ENCODE results near the gene ZDBF2.
A peak's percentile ranks its signal among the peaks of the same experiment; 100 is the strongest.
"Not testable (repeated sequence)": the region's sequence is repeated elsewhere in the genome, so short reads cannot be mapped to it uniquely, and the experiment has no call there.

ZDBF2 gene

DNA sequence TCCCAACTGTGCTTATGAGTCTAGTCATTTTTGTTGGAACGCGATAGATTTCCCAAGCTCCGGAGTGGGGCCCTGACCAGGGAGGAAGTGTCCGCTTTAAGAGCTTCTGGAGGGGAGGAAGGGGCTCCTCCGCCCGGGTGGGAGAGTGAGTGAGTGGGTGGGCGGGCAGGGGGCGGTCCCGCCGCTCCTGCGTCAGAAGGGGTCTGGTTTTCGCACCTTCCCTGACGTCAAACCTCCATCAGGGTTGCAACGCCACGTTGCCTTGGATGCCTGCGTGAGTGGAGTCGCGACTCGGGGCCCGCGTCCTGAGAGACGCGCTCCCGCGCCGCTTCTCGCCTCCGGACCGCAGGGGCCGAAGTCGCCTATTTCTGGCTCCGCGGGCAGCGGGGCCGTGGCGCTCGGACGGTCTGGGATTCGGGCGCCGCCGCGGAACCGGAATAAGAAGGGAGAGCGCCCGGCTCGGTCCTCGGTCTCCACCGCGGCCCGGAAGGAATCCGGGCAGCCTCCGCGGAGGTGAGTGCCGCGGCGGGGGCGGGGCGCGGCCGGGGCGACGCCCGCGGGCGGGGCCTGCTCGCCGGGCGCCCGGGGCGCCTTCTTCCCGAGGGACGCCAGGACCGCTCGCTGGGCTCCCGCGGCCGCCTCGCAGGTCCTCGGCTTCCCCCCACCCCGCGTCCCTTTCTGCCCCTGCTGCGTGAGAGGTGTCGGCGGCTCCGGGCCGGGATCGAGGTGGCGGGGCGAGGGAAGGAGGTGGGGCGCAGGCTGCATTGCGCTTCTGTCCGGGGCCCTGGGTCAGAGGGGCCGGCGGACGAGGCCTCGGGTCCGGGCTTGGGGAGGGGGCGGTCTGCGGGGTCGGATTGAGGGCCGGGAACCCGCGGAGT, at the start of gene ZDBF2:
TSS of gene ZDBF2 (plus strand) at position 230 of the 878 bp plus-strand sequence. CDS start 7,187 bp downstream, outside the sequence.
- peak; percentile 28 to 42 for DNase-seq (ENCODE audit: low read depth in 2 of 2)

DNA sequence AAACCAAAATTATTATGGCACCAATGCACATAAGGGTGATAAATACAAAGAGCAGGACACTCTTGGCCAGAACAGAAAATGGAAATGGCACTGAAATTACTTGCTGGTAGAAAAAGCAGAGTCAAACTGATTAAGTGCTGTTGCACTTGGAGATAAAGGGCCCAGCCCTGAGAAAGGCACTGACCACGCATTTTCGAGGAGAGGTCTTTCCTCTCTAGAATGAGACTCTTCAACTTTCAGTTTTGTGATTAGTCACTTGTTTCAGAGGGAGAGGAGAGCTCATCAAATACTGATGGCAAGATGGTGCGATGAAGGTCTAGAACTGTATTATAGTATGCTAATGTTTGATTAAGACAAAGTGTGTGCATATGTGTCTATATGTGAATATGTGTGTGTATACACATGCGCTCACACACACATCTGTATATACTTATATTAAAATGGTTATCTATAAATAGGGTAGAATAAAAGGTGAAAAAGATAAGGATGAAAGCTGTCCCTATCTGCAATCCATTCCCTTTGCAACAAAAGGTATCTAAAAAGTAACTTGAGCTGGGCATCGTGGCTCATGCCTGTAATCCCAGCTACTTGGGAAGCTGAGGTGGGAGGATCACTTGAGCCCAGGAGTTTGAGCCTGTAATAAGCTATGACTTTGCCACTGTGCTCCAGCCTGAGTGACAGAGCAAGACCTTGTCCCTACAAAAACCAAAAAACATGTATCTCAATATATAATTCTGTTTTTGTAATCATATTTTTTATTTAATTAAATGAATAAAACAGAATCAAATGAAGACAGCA, 48.8 kb upstream of the ZDBF2 start:
- DNase-seq (ENCODE audit: low read depth in 2 of 2): no peak

DNA sequence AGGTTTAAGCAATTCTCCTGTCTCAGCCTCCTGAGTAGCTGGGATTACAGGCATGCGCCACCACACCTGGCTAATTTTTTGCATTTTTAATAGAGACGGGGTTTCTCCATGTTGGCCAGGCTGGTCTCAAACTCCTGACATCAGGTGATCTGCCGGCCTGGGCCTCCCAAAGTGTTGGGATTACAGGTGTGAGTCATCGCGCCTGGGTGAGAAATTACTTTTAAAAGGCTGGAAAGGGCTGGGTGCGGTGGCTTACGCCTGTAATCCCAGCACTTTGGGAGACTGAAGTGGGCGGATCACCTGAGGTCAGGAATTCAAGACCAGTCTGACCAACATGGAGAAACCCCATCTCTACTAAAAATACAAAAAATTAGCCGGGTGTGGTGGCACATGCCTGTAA, 45.8 kb upstream of the ZDBF2 start:
- DNase-seq (ENCODE audit: low read depth in 2 of 2): not testable (repeated sequence)

DNA sequence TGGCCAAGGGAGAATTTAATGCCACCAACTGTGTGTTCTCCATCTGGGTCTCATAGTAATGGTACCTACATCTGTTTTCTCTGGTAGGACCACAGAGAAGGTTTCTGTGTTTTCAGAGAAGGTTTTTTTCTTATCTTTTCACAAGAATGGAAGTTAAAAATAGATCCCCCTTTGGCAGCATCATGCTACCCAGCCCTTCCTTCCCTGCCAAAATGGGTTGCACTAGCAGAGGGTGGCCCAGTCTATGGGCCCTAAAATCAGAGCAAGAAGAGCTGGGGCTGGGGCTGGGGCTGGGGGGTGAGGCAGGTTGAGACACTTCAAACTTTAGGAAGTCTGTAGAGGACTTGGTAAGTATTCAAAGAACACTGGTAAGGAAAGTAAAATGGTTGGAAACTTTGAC, 44.8 kb upstream of the ZDBF2 start:
- no peak for DNase-seq (ENCODE audit: low read depth in 2 of 2)

DNA sequence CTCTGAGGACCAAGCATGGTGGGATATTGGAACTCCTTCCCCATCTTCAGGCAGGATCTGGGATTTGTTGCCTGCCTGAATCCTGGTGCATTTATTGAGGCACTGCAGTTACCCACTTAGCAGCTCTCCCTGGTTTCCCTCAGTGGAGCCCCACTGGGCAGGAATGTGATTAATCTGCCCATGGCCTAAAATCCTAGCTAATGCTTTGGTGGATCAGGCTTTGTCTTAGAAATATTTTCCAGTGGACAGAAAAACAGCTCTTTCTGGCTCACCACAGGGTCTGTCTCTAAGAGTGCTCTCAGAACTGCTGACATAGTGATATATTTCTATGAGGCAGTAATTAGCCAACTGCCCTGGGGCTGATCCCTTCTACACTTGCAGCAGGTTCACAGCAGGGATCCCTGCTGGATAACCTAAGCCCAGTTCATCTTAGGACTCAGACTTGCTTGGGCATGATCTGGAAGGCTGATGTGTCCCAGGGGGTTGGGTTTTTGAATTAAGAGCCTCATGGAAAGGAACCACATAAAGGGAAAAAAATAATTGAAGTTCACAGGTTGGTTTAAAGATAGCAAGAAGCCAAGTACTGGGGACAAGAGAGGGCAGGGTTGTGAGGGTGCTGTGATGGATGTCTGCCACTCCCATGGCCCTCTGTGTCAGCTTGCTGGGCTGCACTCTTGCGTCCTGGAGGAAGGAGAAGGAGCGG, 44.3 kb upstream of the ZDBF2 start:
- no peak for DNase-seq (ENCODE audit: low read depth in 2 of 2)

DNA sequence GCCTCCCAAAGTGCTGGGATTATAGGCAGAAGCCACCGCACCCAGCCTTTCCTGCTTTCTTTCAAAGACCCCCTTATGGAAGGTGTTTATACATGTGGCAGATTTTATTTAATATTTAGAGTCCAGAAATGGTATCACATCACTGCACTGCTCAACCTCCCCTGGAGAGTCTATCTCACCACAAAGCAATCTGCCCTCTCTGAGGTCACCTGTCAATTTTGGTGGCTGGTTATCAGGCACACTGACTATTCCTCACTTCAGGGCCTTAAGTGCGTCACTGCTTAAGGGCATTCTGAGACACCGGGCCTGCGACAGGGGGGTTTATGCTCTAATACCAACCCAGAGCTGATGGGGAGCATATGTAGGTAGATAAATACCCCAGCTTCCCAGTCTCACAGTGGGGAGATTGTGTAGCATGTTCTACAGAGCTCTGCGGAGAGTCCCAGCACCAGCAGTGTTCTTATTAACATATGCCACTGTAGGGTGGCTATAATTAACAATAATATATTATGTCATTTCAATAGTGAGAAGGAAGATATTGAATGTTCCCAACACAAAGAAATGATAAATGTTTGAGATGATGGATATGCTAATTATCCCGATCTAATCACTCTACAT, 42.7 kb upstream of the ZDBF2 start:
- no peak for DNase-seq (ENCODE audit: low read depth in 2 of 2)

DNA sequence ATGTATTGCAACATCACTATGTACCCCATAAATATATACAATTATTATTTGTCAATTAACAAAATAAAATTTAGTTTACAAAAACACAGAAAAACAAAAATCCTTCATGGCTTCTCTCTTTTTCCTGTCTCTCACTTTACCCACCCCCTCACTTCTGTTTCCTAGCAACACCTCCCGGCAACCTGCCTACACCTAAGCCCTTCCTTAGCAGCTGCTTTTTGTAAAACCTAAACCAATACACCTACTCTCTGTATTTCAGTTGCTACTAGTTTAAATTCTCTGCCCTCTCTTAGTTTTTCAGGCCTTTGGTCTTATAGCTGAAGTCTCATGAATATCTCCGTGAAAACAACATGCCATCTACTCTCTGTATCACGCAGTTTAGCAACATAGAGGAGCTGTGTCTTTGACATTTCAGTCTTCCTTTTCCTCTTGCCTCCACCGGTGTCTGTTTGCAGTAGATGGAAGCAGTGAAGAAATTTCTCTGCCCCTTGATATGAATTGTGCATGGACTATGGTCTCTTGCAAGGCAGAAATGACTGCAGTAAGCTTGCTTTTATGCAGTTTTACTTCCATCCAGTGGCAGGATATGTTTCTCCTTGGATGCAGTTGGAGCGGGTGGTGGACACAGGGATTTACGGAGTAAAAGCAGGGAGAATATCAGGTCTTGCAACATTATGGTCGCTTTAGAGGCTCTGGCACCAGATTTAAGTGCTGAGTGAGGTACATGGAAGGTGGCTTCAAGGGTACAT, 42.0 kb upstream of the ZDBF2 start:
- DNase-seq (ENCODE audit: low read depth in 2 of 2): no peak

DNA sequence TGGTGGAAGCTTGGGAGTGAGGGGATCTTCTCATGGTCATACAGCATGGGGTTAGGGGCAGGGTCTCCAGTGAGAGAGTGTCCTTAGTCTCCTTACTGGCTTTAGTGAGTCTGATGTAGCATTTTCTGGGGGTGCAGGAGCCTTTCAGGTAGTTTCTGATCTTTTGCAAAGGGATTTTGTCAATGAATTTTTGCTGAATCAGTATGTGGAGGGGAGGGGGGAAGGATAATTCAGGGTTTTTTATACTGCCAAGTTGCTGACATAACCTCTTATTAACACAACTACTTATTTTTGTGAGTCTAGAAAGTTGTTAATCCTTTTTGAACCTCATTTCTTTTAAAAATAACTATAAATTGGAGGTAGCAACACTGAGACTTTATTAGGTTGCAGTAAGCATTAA, 35.3 kb upstream of the ZDBF2 start:
- no peak for DNase-seq (ENCODE audit: low read depth in 2 of 2)

DNA sequence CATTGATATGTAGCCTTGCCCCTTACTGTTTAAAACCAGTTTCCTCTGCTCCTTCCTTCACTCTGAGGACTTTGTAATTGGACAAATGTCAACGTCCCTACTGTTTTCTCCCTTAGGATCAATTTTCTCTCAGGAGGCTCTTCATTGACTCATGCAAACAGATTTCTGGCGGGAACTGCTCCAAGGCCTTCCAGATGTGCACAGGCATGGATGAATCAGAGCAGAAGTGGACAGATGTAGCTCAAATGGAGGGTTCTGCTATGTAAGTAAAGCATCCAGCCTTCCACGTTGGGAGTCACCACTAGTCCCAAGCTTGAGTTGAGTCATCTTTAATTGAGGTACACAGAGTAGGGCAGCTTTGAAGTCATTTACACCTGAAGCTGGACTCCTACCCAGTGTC, 34.1 kb upstream of the ZDBF2 start:
- no peak for DNase-seq (ENCODE audit: low read depth in 2 of 2)

DNA sequence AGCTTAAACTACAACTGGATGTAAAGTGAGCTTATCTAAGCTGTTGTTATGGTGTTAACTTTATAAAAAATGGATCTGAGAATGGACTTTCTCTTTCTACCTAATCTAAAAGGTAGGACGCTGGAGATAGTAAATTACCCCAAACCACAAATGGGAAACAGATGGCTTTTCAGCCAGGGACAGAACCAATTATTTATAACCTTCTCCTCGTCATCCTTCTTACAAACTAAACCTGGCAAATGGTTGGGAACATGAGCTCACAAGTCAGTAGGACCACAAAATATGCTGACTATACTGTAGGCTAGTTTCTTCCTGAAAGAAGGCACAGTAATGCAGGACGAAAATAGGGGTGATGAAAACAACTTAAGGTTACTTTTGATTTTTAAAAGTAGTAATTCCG, 32.7 kb upstream of the ZDBF2 start:
- no peak for DNase-seq (ENCODE audit: low read depth in 2 of 2)

DNA sequence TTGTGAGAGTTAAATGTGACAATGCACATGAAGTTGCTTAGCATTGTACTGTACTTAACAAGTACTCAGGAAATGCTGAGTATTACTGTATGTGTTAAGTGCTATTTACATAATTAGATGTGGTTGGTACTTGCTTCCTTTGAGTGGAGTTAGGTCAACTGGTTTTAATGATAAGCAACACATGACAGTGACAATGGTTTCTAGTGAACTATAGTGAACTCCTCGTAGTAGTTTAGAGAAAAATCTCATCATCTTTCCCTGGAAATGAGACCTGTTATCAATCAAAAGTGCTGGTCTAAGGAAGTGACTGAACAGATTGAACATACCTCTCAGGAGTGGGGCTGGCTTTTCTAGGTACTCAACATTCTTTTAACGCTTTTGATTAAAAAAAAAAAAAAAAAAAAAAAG, 29.2 kb upstream of the ZDBF2 start:
- no peak for DNase-seq (ENCODE audit: low read depth in 2 of 2)

DNA sequence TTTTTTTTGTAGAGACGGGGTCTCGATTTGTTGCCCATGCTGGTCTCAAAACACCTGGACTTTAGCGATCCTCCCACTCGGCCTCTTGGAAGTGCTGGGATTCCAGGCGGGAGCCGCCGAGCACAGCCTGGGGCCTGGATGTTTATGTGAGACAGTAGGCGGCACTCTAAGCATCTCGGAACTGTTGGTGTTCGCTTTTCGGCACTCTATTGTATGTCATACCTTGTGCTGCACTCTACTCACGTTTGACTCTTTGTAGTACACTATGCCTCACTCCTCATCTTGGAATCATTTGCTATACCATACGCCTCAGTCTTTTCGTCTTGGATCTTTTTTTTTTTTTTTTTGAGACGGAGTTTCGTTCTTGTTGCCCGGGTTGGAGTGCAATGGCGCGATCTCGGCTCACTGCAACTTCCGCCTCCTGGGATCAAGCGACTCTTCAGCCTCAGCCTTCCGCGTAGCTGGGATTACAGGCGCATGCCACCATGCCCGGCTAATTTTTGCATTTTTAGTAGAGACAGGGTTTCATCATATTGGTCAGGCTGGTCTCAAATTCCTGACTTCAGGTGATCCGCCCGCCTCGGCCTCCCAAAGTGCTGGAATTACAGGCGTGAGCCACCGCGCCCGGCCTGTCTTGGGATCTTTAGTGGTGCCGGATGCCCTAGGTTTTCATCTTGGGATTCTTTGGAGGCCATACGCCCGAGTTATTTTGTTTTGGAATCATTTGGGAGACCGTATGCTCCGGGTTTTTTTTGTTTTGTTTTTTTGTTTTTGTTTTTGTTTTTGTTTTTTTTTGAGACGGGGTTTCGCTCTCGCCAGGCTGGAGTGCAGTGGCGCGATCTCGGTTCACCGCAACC, 24.2 kb upstream of the ZDBF2 start:
- no peak for DNase-seq (ENCODE audit: low read depth in 2 of 2)

DNA sequence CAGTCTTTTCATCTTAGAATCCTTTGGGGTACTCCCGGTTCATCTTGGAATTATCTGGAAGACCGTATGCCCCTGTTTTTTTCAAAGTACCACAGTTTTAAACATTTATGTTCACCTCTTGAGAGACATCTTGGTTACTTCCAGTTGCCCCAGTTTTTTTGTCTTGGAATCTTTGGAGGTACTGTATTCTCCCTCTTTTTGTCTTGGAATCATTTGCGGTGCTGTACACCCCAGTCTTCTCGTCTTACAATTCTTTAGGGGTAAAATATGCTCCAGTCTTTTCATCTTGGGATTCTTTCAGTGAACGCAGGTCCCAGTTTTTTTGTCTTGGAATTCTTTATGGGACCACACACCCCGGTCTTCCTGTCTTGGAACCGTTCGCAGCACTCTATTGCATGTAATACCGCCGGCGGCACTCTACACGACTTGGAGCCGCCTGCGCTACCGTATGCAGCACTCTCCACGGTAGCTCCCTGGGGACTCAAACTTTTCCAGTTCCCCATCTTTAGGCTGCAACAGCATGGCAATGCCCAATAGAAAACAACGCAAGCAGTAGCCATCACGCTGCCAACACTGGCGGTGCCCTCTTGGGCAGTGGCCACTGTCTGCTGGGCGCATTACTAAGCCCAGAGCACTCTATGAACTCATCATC, 21.2 kb upstream of the ZDBF2 start:
- DNase-seq (ENCODE audit: low read depth in 2 of 2): no peak

DNA sequence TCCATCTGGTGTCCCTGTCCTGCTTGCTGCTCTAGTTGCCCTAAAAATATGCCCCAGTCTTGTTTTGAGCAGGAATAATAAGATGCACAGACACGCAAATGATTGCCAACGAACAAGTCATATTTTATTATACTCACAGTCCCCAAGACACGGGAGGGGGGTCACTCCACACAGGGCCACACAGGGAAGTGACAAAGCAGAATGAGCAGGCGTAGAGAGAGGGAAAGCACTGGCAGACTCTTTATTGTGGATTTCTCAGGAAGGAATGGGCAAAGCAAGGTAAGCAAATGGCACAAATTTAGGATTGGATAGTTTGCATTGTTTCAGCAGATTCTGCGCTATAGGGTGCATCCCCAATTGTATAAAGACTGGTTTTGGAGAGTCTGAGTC, 20.7 kb upstream of the ZDBF2 start:
- DNase-seq (ENCODE audit: low read depth in 2 of 2): no peak

DNA sequence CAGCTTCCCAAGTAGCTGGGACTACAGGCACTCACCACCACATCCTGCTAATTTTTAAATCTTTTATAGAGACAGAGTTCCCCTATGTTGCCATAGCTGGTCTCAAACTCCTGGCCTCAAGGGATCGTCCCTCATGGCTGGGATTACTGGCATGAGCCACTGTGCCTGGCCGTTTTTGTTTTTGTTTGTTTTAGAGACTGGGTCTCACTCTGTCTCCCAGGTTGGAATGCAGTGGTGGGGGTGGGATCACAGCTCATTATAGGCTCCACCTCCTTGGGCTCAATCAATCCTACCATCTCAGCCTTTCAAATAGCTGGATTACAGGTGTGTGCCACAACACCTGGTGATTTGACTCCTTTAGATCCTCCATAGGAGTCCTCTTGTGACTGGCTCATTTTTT, 19.5 kb upstream of the ZDBF2 start:
- no peak for DNase-seq (ENCODE audit: low read depth in 2 of 2)

DNA sequence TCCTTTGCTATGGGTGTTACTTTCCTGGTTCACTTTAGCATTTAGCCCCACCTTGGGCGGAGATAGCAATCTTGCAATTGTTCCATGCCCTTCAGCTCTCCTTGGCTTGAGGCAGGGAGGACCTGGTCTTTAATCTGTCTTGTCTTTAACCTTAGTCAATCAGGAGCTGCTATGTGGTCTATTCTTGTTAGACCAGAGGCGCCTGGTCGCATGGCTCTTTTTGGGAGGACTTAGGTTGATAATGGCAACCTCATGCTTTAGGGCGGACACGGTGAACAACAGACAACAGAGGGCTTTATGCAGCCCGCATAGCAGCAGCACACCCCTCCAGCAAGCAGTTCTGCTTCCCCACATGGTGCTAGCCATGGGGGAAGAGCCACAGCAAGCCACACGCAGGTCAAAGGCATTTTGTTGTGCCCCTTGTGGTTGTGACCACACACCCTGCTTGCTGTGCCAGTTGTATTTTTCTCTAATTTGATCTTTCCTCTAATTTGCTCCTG, 17.7 kb upstream of the ZDBF2 start:
- DNase-seq (ENCODE audit: low read depth in 2 of 2): no peak

DNA sequence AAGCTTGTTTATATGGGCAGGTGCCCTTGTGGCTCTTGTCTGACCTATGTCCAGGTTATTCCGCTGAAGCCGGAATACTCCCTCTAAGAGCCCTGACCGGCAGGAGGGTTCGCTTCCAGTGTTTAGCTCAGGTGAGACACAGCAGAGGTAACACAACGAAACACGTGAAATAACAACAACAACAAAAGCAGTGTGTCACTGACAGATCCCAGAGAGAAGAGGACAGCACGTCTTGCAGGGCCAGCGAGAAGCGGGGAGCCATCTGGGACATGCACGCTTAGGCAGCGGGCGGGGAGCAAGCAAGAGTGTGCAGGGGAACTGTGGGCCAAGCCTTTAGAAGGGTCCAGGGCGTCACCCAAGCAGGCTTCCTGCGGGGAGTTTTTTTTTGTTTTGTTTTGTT, 17.1 kb upstream of the ZDBF2 start:
- DNase-seq (ENCODE audit: low read depth in 2 of 2): no peak

DNA sequence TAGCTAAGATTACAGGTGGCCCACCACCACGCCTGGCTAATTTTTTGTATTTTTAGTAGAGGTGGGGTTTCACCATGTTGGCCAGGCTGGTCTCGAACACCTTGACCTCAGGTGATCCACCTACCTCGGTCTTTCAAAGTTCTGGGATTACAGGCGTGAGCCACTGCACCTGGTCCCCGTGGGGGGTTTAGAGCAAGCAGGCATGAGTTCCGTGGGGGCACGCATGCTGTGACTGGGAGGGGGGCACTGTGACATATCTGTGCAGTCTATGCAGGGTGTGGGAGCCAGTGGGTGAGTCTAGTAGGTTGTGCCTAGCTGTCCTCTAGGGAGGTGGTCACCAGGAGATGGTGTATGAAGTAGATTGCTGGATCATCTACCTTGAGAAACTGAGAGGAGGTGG, 16.6 kb upstream of the ZDBF2 start:
- no peak for DNase-seq (ENCODE audit: low read depth in 2 of 2)

DNA sequence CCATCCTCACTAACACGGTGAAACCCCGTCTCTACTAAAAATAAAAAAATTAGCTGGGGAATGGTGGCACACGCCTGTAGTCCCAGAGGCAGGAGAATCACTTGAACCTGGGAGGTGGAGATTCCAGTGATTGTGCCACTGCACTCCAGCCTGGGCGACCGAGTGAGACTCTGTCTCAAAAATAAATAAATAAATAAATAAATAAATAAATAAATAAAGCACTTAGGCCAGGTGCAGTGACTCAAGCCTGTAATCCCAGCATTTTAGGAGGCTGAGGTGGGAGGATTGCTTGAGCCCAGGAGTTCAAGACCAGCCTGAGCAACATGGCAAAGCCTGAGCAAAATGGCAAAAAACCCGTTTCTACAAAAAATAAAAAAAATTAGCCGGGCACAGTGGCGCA, 15.8 kb upstream of the ZDBF2 start:
- not testable (repeated sequence) for DNase-seq (ENCODE audit: low read depth in 2 of 2)

Data from stimulated activated CD4-positive, alpha-beta T cell treated with anti-CD3 and anti-CD28 coated beads, Interleukin-1b, Interleukin-23, amount 100 ng/mL, for 4 hours (primary cell).